Measurements from ENCODE around the gene EML1. TPM values are rescaled to one million over a fixed set of nuclear protein-coding genes. Genes with fewer than 3 reads are reported as not detected.

Gene EML1
- total RNA-seq, 1 experiment from 2014 or later, result 16.1 TPM

DNA sequence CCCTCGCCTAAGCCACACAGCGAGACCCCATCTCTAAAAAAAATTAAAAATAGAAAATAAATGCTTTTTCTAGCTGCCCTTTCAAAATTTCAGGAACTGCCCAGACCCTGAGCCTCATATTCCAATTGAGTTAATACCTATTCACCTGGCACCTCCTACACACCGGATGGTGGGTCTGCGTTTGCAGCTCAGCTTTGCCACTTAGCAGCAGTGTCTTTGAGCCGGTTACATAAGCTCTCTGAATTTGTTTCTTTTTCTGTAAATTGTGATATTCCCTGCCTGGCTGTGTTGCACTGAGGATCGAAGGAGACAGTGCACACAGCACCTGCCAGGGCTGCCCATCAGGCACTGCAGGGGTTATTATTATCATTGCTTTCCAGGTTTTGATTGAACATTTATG, 125.6 kb downstream of the EML1 start:
- peaks cover 5% of the 10 kb centered on the region; the same call in 1 of the 2 replicates for H3K4me1 Mint-ChIP-seq
- no peaks in the 10 kb centered on the region for H3K27me3 Mint-ChIP-seq (ENCODE audit: low read depth)
- DNase-seq (ENCODE audit: low spot score) (no peak), ATAC-seq (no peak)
- CTCF ChIA-PET, result no interaction called here
- no peaks in the 10 kb centered on the region for H3K9me3 Mint-ChIP-seq
- no peak overlapping the region for H3K27ac Mint-ChIP-seq
- POLR2A ChIA-PET, result no interaction called here
- TF ChIP-seq ARID4B (CRISPR knock-in tag; IDR thresholded peaks at IDR 0.05; ENCODE audit: borderline replicate concordance) (no peak), GTF2I (CRISPR knock-in tag; conservative IDR thresholded peaks at IDR 0.05) (no peak), ZNF532 (CRISPR knock-in tag; IDR thresholded peaks at IDR 0.05; ENCODE audit: borderline replicate concordance) (no peak), ZNF121 (CRISPR knock-in tag; IDR thresholded peaks at IDR 0.05) (no peak)
- TF ChIP-seq, protein P1, sequence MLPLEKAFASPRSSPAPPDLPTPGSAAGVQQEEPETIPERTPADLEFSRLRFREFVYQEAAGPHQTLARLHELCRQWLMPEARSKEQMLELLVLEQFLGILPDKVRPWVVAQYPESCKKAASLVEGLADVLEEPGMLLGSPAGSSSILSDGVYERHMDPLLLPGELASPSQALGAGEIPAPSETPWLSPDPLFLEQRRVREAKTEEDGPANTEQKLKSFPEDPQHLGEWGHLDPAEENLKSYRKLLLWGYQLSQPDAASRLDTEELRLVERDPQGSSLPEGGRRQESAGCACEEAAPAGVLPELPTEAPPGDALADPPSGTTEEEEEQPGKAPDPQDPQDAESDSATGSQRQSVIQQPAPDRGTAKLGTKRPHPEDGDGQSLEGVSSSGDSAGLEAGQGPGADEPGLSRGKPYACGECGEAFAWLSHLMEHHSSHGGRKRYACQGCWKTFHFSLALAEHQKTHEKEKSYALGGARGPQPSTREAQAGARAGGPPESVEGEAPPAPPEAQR (CRISPR knock-in tag; IDR thresholded peaks at IDR 0.05), result no peak
- TF ChIP-seq, protein P2, sequence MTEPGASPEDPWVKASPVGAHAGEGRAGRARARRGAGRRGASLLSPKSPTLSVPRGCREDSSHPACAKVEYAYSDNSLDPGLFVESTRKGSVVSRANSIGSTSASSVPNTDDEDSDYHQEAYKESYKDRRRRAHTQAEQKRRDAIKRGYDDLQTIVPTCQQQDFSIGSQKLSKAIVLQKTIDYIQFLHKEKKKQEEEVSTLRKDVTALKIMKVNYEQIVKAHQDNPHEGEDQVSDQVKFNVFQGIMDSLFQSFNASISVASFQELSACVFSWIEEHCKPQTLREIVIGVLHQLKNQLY (CRISPR knock-in tag; IDR thresholded peaks at IDR 0.05), result no peak
- H3K4me3 Mint-ChIP-seq, result no peak overlapping the region
- peaks cover 2% of the 10 kb centered on the region; the same call in 1 of the 2 replicates for H3K36me3 Mint-ChIP-seq

DNA sequence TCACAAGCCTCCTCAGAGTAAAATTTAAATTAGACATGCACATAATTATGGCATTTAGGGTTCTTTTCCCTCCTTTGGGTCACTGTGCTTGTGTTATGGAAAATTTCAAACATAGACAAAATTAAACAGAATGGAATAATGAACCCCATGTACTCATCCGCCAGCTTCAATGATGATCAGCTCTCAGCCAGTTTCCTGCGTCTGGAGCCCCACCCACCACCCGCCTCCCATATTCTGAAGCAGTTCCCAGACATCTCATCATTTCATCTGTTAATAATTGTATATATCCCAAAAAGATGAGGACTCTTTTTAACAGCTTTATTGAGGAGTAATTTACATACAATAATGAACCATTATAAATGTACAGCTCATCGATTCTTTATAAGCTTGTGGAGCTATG, 128.2 kb downstream of the EML1 start:
- Mint-ChIP-seq H3K9me3 (no peaks in the 10 kb centered on the region), H3K27ac (no peak overlapping the region), H3K27me3 (ENCODE audit: low read depth) (no peaks in the 10 kb centered on the region), H3K36me3 (peaks cover 2% of the 10 kb centered on the region; the same call in 1 of the 2 replicates), H3K4me3 (no peak overlapping the region), H3K4me1 (peaks cover 5% of the 10 kb centered on the region; the same call in 1 of the 2 replicates)
- DNase-seq (ENCODE audit: low spot score) (no peak), ATAC-seq (no peak)
- ChIA-PET CTCF (interaction anchor here (1.2 to 1.4 kb wide), 2 partner anchors 17 to 23 kb away, joined by 3 read pairs; no protein-coding TSS in a partner anchor), POLR2A (no interaction called here)
- no peak for TF ChIP-seq GRHL2 (CRISPR knock-in tag; IDR thresholded peaks at IDR 0.05; ENCODE audit: insufficient replicate concordance, severe bottlenecking)
- no peak for TF ChIP-seq ZNF317 (CRISPR knock-in tag; IDR thresholded peaks at IDR 0.05; ENCODE audit: borderline replicate concordance, low read depth)
- no peak for TF ChIP-seq JAZF1 (CRISPR knock-in tag; IDR thresholded peaks at IDR 0.05)
- TF ChIP-seq GABPB1 (CRISPR knock-in tag; IDR thresholded peaks at IDR 0.05), result no peak
- TF ChIP-seq ZNF281 (CRISPR knock-in tag; IDR thresholded peaks at IDR 0.05), result no peak
- TF ChIP-seq, protein P3, sequence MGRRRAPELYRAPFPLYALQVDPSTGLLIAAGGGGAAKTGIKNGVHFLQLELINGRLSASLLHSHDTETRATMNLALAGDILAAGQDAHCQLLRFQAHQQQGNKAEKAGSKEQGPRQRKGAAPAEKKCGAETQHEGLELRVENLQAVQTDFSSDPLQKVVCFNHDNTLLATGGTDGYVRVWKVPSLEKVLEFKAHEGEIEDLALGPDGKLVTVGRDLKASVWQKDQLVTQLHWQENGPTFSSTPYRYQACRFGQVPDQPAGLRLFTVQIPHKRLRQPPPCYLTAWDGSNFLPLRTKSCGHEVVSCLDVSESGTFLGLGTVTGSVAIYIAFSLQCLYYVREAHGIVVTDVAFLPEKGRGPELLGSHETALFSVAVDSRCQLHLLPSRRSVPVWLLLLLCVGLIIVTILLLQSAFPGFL (CRISPR knock-in tag; IDR thresholded peaks at IDR 0.05; ENCODE audit: borderline replicate concordance), result no peak
- TF ChIP-seq ZNF263 (CRISPR knock-in tag; IDR thresholded peaks at IDR 0.05; ENCODE audit: low read depth), result no peak
- no peak for TF ChIP-seq ZNF232 (CRISPR knock-in tag; IDR thresholded peaks at IDR 0.05)
- no peak for TF ChIP-seq RORB (CRISPR knock-in tag; IDR thresholded peaks at IDR 0.05)
- TF ChIP-seq TEAD4 (CRISPR knock-in tag; IDR thresholded peaks at IDR 0.05), result no peak
- TF ChIP-seq CREB1 (CRISPR knock-in tag; IDR thresholded peaks at IDR 0.05), result no peak
- TF ChIP-seq MXD4 (CRISPR knock-in tag; IDR thresholded peaks at IDR 0.05; ENCODE audit: borderline replicate concordance), result no peak

Measured in WTC11 (cell line).